ENCODE results near the gene SEMA4D. TPM values are rescaled to one million over a fixed set of nuclear protein-coding genes. Genes with fewer than 3 reads are reported as not detected.

Gene SEMA4D
- total RNA-seq, 1 experiment from 2014 or later: 23.3 TPM

GRCh38 chr9:89387197-89387849, 110.6 kb downstream of the SEMA4D start:
- CTCF ChIA-PET: no interaction called here
- H3K9me3 Mint-ChIP-seq (ENCODE audit: low read depth, unreplicated experiment): no peaks in the 10 kb centered on the region
- no peak overlapping the region for H3K27ac Mint-ChIP-seq (ENCODE audit: unreplicated experiment)
- H3K36me3 Mint-ChIP-seq (ENCODE audit: insufficient read depth, unreplicated experiment): no peaks in the 10 kb centered on the region
- no peak for TF ChIP-seq CTCF (IDR thresholded peaks at IDR 0.05; ENCODE audit: unreplicated experiment)
- BruUV-seq (replicated peaks): no TSS peak
- H3K4me3 Mint-ChIP-seq (ENCODE audit: low read depth, unreplicated experiment): no peak overlapping the region
- no peaks in the 10 kb centered on the region for H3K4me1 Mint-ChIP-seq (ENCODE audit: low read depth, unreplicated experiment)
- intact Hi-C loops (cut with micrococcal nuclease; ENCODE audit: unreplicated experiment): no loop called here
- no peaks in the 10 kb centered on the region for H3K27me3 Mint-ChIP-seq (ENCODE audit: unreplicated experiment)
- DNase-seq: no peak

- H3K36me3 Mint-ChIP-seq (ENCODE audit: insufficient read depth, unreplicated experiment): no peaks in the 10 kb centered on the region
- intact Hi-C loops (cut with micrococcal nuclease; ENCODE audit: unreplicated experiment): no loop called here
- no peak overlapping the region for H3K4me3 Mint-ChIP-seq (ENCODE audit: low read depth, unreplicated experiment)
- no peak overlapping the region for H3K27ac Mint-ChIP-seq (ENCODE audit: unreplicated experiment)
- no TSS peak for BruUV-seq (replicated peaks)
- no peaks in the 10 kb centered on the region for H3K4me1 Mint-ChIP-seq (ENCODE audit: low read depth, unreplicated experiment)
- TF ChIP-seq CTCF (IDR thresholded peaks at IDR 0.05; ENCODE audit: unreplicated experiment): no peak
- no peak for DNase-seq
- H3K9me3 Mint-ChIP-seq (ENCODE audit: low read depth, unreplicated experiment): no peaks in the 10 kb centered on the region
- no peaks in the 10 kb centered on the region for H3K27me3 Mint-ChIP-seq (ENCODE audit: unreplicated experiment)
- CTCF ChIA-PET: no interaction called here
Observed at GRCh38 chr9:89386797-89387196, 111.1 kb downstream of the SEMA4D start.

DNA sequence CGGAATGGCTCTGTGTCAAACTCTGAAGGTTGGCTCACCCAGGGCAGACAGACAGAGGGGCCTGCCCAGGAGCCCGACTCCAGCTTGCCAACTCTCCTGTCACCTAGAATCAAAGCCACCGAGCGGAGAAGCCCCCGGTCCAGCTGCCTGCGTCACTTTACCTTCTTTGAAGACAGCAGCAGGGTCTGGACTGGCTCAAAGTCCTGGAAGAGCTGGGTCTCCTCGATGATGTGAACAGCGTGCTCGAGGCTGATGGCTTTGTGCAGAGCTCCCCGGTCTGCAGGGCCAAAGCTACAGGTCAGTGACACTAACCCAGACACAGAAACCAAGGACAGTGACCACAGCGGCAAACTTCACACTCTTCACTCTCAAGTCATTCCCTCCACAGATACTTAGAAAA, 111.7 kb downstream of the SEMA4D start:
- H3K36me3 Mint-ChIP-seq (ENCODE audit: insufficient read depth, unreplicated experiment): no peaks in the 10 kb centered on the region
- DNase-seq: no peak
- CTCF ChIA-PET: no interaction called here
- no peak overlapping the region for H3K27ac Mint-ChIP-seq (ENCODE audit: unreplicated experiment)
- no TSS peak for BruUV-seq (replicated peaks)
- H3K27me3 Mint-ChIP-seq (ENCODE audit: unreplicated experiment): no peaks in the 10 kb centered on the region
- no peaks in the 10 kb centered on the region for H3K9me3 Mint-ChIP-seq (ENCODE audit: low read depth, unreplicated experiment)
- no peak overlapping the region for H3K4me3 Mint-ChIP-seq (ENCODE audit: low read depth, unreplicated experiment)
- intact Hi-C loops (cut with micrococcal nuclease; ENCODE audit: unreplicated experiment): no loop called here
- TF ChIP-seq CTCF (IDR thresholded peaks at IDR 0.05; ENCODE audit: unreplicated experiment): no peak
- H3K4me1 Mint-ChIP-seq (ENCODE audit: low read depth, unreplicated experiment): no peaks in the 10 kb centered on the region

- CTCF ChIA-PET: no interaction called here
- no peak for DNase-seq
- H3K4me3 Mint-ChIP-seq (ENCODE audit: low read depth, unreplicated experiment): no peak overlapping the region
- no peaks in the 10 kb centered on the region for H3K9me3 Mint-ChIP-seq (ENCODE audit: low read depth, unreplicated experiment)
- no peaks in the 10 kb centered on the region for H3K36me3 Mint-ChIP-seq (ENCODE audit: insufficient read depth, unreplicated experiment)
- no peaks in the 10 kb centered on the region for H3K27me3 Mint-ChIP-seq (ENCODE audit: unreplicated experiment)
- no peak overlapping the region for H3K27ac Mint-ChIP-seq (ENCODE audit: unreplicated experiment)
- TF ChIP-seq CTCF (IDR thresholded peaks at IDR 0.05; ENCODE audit: unreplicated experiment): no peak
- H3K4me1 Mint-ChIP-seq (ENCODE audit: low read depth, unreplicated experiment): no peaks in the 10 kb centered on the region
- intact Hi-C loops (cut with micrococcal nuclease; ENCODE audit: unreplicated experiment): no loop called here
- no TSS peak for BruUV-seq (replicated peaks)
Observed at GRCh38 chr9:89384783-89385182, 113.1 kb downstream of the SEMA4D start.

Measured in Calu3 (cell line).